ENCODE results near the gene C2. TPM values are rescaled to one million over a fixed set of nuclear protein-coding genes. Genes with fewer than 3 reads are reported as not detected.
"Not testable (repeated sequence)": the region's sequence is repeated elsewhere in the genome, so short reads cannot be mapped to it uniquely, and the experiment has no call there.

Gene C2
- total and polyA plus RNA-seq, 12 donors, result 4.6 to 107 (median 36.2) TPM

GRCh38 chr6:31906122-31906521 is 21.4 kb upstream of the C2 start:
- Histone ChIP-seq H3K4me1 (replicated peaks in 1 of 2) (peaks cover 12 to 29% of the 10 kb centered on the region in 2 donors), H3K4me3 (no peak overlapping the region), H3K36me3 (replicated peaks in 1 of 2) (no peaks in the 10 kb centered on the region), H3K9me3 (replicated peaks in 1 of 3) (no peaks in the 10 kb centered on the region), H3K27ac (no peak overlapping the region), H3K27me3 (no peaks in the 10 kb centered on the region)
- no peak for TF ChIP-seq POLR2A (IDR thresholded peaks at IDR 0.05)
- no peak for TF ChIP-seq CTCF (IDR thresholded peaks at IDR 0.05)
- intact Hi-C loops (cut with DNase I), result no loop called here
- DNase-seq, result no peak
- 49 to 60% (median 54%) methylated on average over 4 of the region's 4 CpGs for WGBS, 4 donors

- intact Hi-C loops (cut with DNase I); H3K27ac ChIP-seq; DNase-seq; H3K36me3 ChIP-seq (replicated peaks in 1 of 2); H3K27me3 ChIP-seq; H3K4me3 ChIP-seq; H3K9me3 ChIP-seq (replicated peaks in 1 of 3): not testable (repeated sequence)
- peaks cover 13 to 27% of the 10 kb centered on the region in 2 donors for H3K4me1 ChIP-seq (replicated peaks in 1 of 2)
- WGBS, 4 donors, result 77 to 82% (median 78%) methylated on average over 8 of the region's 8 CpGs
Observed at GRCh38 chr6:31906727-31907126, 20.8 kb upstream of the C2 start.

- TF ChIP-seq CTCF (IDR thresholded peaks at IDR 0.05), result no peak
- TF ChIP-seq POLR2A (IDR thresholded peaks at IDR 0.05), result no peak
Observed at GRCh38 chr6:31907158-31907813, 20.2 kb upstream of the C2 start.

DNA sequence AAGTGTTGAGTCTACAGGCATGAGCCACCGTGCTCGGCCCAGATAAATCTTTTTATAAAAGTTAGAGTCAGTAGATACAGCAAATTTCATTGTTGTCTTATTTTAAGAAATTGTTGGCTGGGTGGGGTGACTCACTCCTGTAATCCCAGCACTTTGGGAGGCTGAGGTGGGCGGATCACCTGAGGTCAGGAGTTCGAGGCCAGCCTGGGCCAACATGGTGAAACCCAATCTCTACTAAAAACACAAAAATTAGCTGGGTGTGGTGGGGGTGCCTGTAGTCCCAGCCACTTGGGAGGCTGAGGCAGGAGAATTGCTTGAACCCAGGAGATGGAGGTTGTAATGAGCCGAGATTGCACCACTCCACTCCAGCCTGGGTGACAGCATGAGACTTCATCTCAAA is 19.3 kb upstream of the C2 start:
- H3K9me3 ChIP-seq (replicated peaks in 1 of 3); DNase-seq; intact Hi-C loops (cut with DNase I); H3K27me3 ChIP-seq; H3K36me3 ChIP-seq (replicated peaks in 1 of 2); H3K4me3 ChIP-seq: not testable (repeated sequence)
- Histone ChIP-seq H3K27ac (peak overlapping the region in 1 of 5 donors; percentile 26), H3K4me1 (replicated peaks in 1 of 2) (peaks cover 8 to 18% of the 10 kb centered on the region in 2 donors)
- 69 to 74% (median 71%) methylated on average over 4 to 5 of the region's 5 CpGs for WGBS, 4 donors

More at GRCh38 chr6:31907158-31907813, 20.2 kb upstream of the C2 start:
- no peaks in the 10 kb centered on the region for H3K27me3 ChIP-seq
- 30 to 42% (median 35%) methylated on average over 7 of the region's 7 CpGs for WGBS, 4 donors
- peak in 4 of 7 donors; percentile 39 to 73 (median 52) for DNase-seq
- H3K9me3 ChIP-seq (replicated peaks in 1 of 3), result no peaks in the 10 kb centered on the region
- no peak overlapping the region for H3K4me3 ChIP-seq
- H3K36me3 ChIP-seq (replicated peaks in 1 of 2), result no peaks in the 10 kb centered on the region
- H3K27ac ChIP-seq, result no peak overlapping the region
- intact Hi-C loops (cut with DNase I), result no loop called here
- peaks cover 13 to 27% of the 10 kb centered on the region in 2 donors for H3K4me1 ChIP-seq (replicated peaks in 1 of 2)

- H3K27ac ChIP-seq, result no peak overlapping the region
- intact Hi-C loops (cut with DNase I), result no loop called here
- no peaks in the 10 kb centered on the region for H3K36me3 ChIP-seq (replicated peaks in 1 of 2)
- no peaks in the 10 kb centered on the region for H3K9me3 ChIP-seq (replicated peaks in 1 of 3)
- WGBS, 4 donors, result 41 to 44% (median 42%) methylated on average over 4 of the region's 4 CpGs
- no peak for TF ChIP-seq POLR2A (IDR thresholded peaks at IDR 0.05)
- DNase-seq, result no peak
- H3K4me1 ChIP-seq (replicated peaks in 1 of 2), result peaks cover 8 to 13% of the 10 kb centered on the region in 2 donors
- no peaks in the 10 kb centered on the region for H3K27me3 ChIP-seq
- no peak overlapping the region for H3K4me3 ChIP-seq
Observed at GRCh38 chr6:31908791-31909190, 18.7 kb upstream of the C2 start.

- H3K27ac ChIP-seq; H3K9me3 ChIP-seq (replicated peaks in 1 of 3); DNase-seq; H3K36me3 ChIP-seq (replicated peaks in 1 of 2); H3K4me1 ChIP-seq (replicated peaks in 1 of 2); H3K4me3 ChIP-seq; H3K27me3 ChIP-seq; intact Hi-C loops (cut with DNase I): not testable (repeated sequence)
- 73 to 87% (median 86%) methylated on average over 7 of the region's 7 CpGs for WGBS, 4 donors
Observed at GRCh38 chr6:31909298-31909697, 18.2 kb upstream of the C2 start.

Data from adrenal gland (tissue), 12 donors.